NCI-H187 treated with DMSO at 0.1 percent for 48 hours (cell line): ENCODE measurements around the gene P2RY2.
A peak's percentile ranks its signal among the peaks of the same experiment; 100 is the strongest.

Source experiments
- DNase-seq: peaks from one replicate; lab custom pipeline; 2025; lab: John Stamatoyannopoulos, UW

The P2RY2 gene

GRCh38 chr11:73244589-73245240 is 26.6 kb downstream of the P2RY2 start:
- DNase-seq: no peak

- DNase-seq: no peak
Observed at GRCh38 chr11:73245461-73245860, 27.4 kb downstream of the P2RY2 start.

GRCh38 chr11:73246303-73246702 is 28.2 kb downstream of the P2RY2 start:
- no peak for DNase-seq

GRCh38 chr11:73248526-73249185 is 30.6 kb downstream of the P2RY2 start:
- DNase-seq: no peak

- no peak for DNase-seq
Observed at GRCh38 chr11:73249304-73249703, 31.2 kb downstream of the P2RY2 start.

GRCh38 chr11:73249853-73250783 is 32.0 kb downstream of the P2RY2 start:
- no peak for DNase-seq

- DNase-seq: peak; percentile 81
Observed at GRCh38 chr11:73252577-73253191, 34.6 kb downstream of the P2RY2 start.

GRCh38 chr11:73257342-73258103 is 39.4 kb downstream of the P2RY2 start:
- DNase-seq: no peak

GRCh38 chr11:73258104-73259035 is 40.3 kb downstream of the P2RY2 start:
- DNase-seq: no peak

GRCh38 chr11:73259406-73260126 is 41.5 kb downstream of the P2RY2 start:
- no peak for DNase-seq

GRCh38 chr11:73260127-73260457 is 42.0 kb downstream of the P2RY2 start:
- DNase-seq: no peak

- DNase-seq: no peak
Observed at GRCh38 chr11:73262851-73263495, 44.9 kb downstream of the P2RY2 start.

- no peak for DNase-seq
Observed at GRCh38 chr11:73263640-73264039, 45.6 kb downstream of the P2RY2 start.

GRCh38 chr11:73265278-73265810 is 47.3 kb downstream of the P2RY2 start:
- no peak for DNase-seq

GRCh38 chr11:73265853-73266645 is 48.0 kb downstream of the P2RY2 start:
- no peak for DNase-seq

GRCh38 chr11:73266646-73267020 is 48.6 kb downstream of the P2RY2 start:
- no peak for DNase-seq

GRCh38 chr11:73267122-73267846 is 49.2 kb downstream of the P2RY2 start:
- DNase-seq: no peak
